ENCODE data around the gene CAMK1D. TPM values are rescaled to one million over a fixed set of nuclear protein-coding genes. Genes with fewer than 3 reads are reported as not detected.

CAMK1D gene
- total and polyA plus RNA-seq, 2 of the 8 experiments (the other 6 are each of a cell fraction or from before 2014, with no cell fraction given): 3.5 to 10.6 TPM

DNA sequence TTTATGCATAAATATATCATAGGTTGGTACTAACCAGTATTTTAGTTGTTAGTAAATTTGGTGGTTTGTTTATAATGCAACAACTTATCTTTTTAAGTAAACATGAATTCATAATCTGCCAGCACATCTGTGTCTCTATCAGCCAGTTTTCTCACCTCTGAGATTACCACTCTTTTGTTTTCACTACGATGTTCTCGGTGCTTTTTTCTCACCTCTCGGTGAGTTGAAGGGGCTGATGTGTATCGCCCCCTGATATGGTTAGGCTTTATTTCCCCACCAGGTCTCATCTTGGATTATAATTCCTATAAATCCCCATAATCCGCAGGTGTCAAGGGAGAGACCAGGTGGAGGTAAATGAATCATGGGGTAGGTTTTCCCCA is 114.1 kb downstream of the CAMK1D start:
- FAIRE-seq (no peak), DNase-seq (ENCODE audit: low read depth in 1 of 2, low spot score in 2 of 2) (no peak)
- Histone ChIP-seq H2BK15ac (ENCODE audit: low read length) (no peak overlapping the region), H3K18ac (ENCODE audit: extremely low read depth, low read length) (no peak overlapping the region), H3K27me3 (replicated peaks in 1 of 4; ENCODE audit: control insufficient read depth in 3 of 4, extremely low read depth in 1 of 4, insufficient read depth in 3 of 4, low read length in 3 of 4) (no peaks in the 10 kb centered on the region), H4K5ac (ENCODE audit: insufficient read length, low read depth, low read length) (no peak overlapping the region), H3K36me3 (ENCODE audit: control insufficient read depth in 2 of 4, insufficient read depth in 4 of 4, low read length in 3 of 4) (no peaks in the 10 kb centered on the region), H3K23ac (ENCODE audit: insufficient read length) (no peak overlapping the region), H3K79me1 (ENCODE audit: low read depth, low read length) (no peaks in the 10 kb centered on the region), H2BK20ac (ENCODE audit: low read length) (no peak overlapping the region), H3K4ac (replicated peaks; ENCODE audit: insufficient read length, low read depth, low read length) (no peak overlapping the region), H3K27ac (ENCODE audit: low read depth, low read length) (no peak overlapping the region), H2BK120ac (replicated peaks; ENCODE audit: low read depth, low read length) (no peak overlapping the region), H4K20me1 (replicated peaks in 1 of 2; ENCODE audit: control insufficient read depth in 1 of 2, insufficient read depth in 2 of 2, low read length in 2 of 2) (no peaks in the 10 kb centered on the region), H4K8ac (ENCODE audit: extremely low read depth, insufficient read depth, low read length) (no peak overlapping the region), H2AK5ac (ENCODE audit: low read depth, low read length) (no peak overlapping the region), H3K4me1 (replicated peaks in 1 of 4; ENCODE audit: control insufficient read depth in 3 of 4, insufficient read depth in 4 of 4, low read length in 3 of 4) (peaks cover 0 to under 1% (median 0%) of the 10 kb centered on the region in 4 experiments; a peak in 2 of 7 replicates), H2BK12ac (ENCODE audit: low read depth, low read length) (no peak overlapping the region), H4K91ac (replicated peaks; ENCODE audit: insufficient read length, low read length) (no peak overlapping the region), H3K79me2 (ENCODE audit: control insufficient read depth in 1 of 2, insufficient read depth in 2 of 2, low read length in 2 of 2) (no peaks in the 10 kb centered on the region), H3K4me2 (ENCODE audit: insufficient read depth in 1 of 2, low read depth in 2 of 2, low read length in 2 of 2) (no peak overlapping the region), H3K4me3 (ENCODE audit: extremely low read depth in 1 of 4, insufficient read depth in 2 of 4, low read depth in 3 of 4, low read length in 4 of 4) (no peak overlapping the region), H3K23me2 (ENCODE audit: low read depth, low read length) (no peaks in the 10 kb centered on the region), H3K14ac (ENCODE audit: insufficient read length) (no peak overlapping the region), H3K56ac (replicated peaks; ENCODE audit: insufficient read length, low read depth, low read length) (no peak overlapping the region), H2AFZ (ENCODE audit: low read length) (no peak overlapping the region), H2BK5ac (ENCODE audit: low read depth, low read length) (no peak overlapping the region), H3K9ac (replicated peaks in 1 of 4; ENCODE audit: extremely low read depth in 1 of 4, low read depth in 3 of 4, low read length in 3 of 4) (no peak overlapping the region), H3K9me3 (ENCODE audit: insufficient read depth in 2 of 2, low read depth in 1 of 2, low read length in 1 of 2) (no peaks in the 10 kb centered on the region)
- POLR2A ChIA-PET (ENCODE audit: partially characterized antibody): interaction anchor here (0.7 to 1.1 kb wide), 2 partner anchors 16 to 188 kb away, joined by 3 to 5 read pairs; no protein-coding TSS in a partner anchor
- CTCF ChIA-PET (ENCODE audit: partially characterized antibody): no interaction called here
- WGBS, 2 experiments (ENCODE audit: extremely low coverage in 1 of 2, insufficient coverage in 1 of 2, insufficient read length in 1 of 2, insufficient replicate concordance in 2 of 2, low coverage in 1 of 2, low lambda C conversion rate in 2 of 2, missing lambda C conversion rate in 1 of 2): 92% methylated on average over 5 of the region's 5 CpGs; no CpG with 5 or more reads in 1 of the 2 experiments
- TF ChIP-seq SP1 (IDR thresholded peaks at IDR 0.05; ENCODE audit: low read depth, low read length): no peak
- TF ChIP-seq CTBP2 (IDR thresholded peaks at IDR 0.05; ENCODE audit: borderline replicate concordance, insufficient read depth, insufficient read length, low read length): no peak
- no peak for TF ChIP-seq HDAC6 (IDR thresholded peaks at IDR 0.05; ENCODE audit: low read depth, low read length)
- no peak for TF ChIP-seq KDM1A (IDR thresholded peaks at IDR 0.05; ENCODE audit: borderline replicate concordance, low read length)
- no peak for TF ChIP-seq POLR2AphosphoS5 (IDR thresholded peaks at IDR 0.05; ENCODE audit: low read depth, low read length)
- TF ChIP-seq RNF2 (IDR thresholded peaks at IDR 0.05; ENCODE audit: borderline replicate concordance, low read depth, low read length, missing control alignments, poor library complexity, severe bottlenecking): no peak
- TF ChIP-seq PHF8 (conservative IDR thresholded peaks at IDR 0.05; ENCODE audit: low read depth, low read length): no peak
- TF ChIP-seq CHD2 (IDR thresholded peaks at IDR 0.05; ENCODE audit: low read length): no peak
- no peak for TF ChIP-seq SIN3A (conservative IDR thresholded peaks at IDR 0.05 in 1 of 2, IDR thresholded peaks at IDR 0.05 in 1 of 2; ENCODE audit: low read depth in 1 of 2, low read length in 2 of 2)
- no peak for TF ChIP-seq RFX5 (IDR thresholded peaks at IDR 0.05; ENCODE audit: borderline replicate concordance, low read depth, low read length)
- TF ChIP-seq TAF7 (optimal IDR thresholded peaks at IDR 0.05; ENCODE audit: borderline replicate concordance, low read depth, low read length): no peak
- TF ChIP-seq KDM4A (IDR thresholded peaks at IDR 0.05; ENCODE audit: low read depth, low read length, severe bottlenecking): no peak

Data from H1 (cell line).